HCT116 (cell line): ENCODE data around the gene ANKRD22. TPM values are rescaled to one million over a fixed set of nuclear protein-coding genes. Genes with fewer than 3 reads are reported as not detected.

ENCODE experiments used
- ATAC-seq: fragments of 200-7000 bp; cut with Tn5 transposase; 2 replicates; pipeline ENCODE4 v1.9.1; 2020; ENCODE audit warnings: mild to moderate bottlenecking, moderate library complexity
- BruUV-seq: library from RNA; stranded (reverse); fragments of 400-500 nt; replicated peaks from 2 replicates; lab custom pipeline; 2021; lab: Mats Ljungman, UMichigan
- CTCF ChIA-PET: fragments of 300-600 bp; sonication (Branson Sonifier 250); formaldehyde crosslinking; loops from one replicate; lab custom pipeline; 2021; ENCODE audit warnings: antibody characterized with exemption; lab: Charles Lee
- POLR2A ChIA-PET: fragments of 300-600, 350-600 bp; sonication (Branson Sonifier 250); formaldehyde crosslinking; loops from one replicate; lab custom pipeline; 2021; ENCODE audit warnings: antibody characterized with exemption; lab: Charles Lee
- RAD21 ChIA-PET, 2 experiments: fragments of 300-600 bp; sonication (Branson Sonifier 250); formaldehyde crosslinking; loops; one replicate each; lab custom pipeline; 2023; ENCODE audit warnings: low total read pairs in 2 of 2; ENCODE audit not compliant: uncharacterized antibody in 2 of 2, unreplicated experiment in 2 of 2, low non-redundant PET in 1 of 2; lab: Charles Lee
- DNase-seq: peaks from one replicate; pipeline ENCODE4 v3.0.0-alpha.2; 2010; ENCODE audit warnings: low read depth, low spot score
- H2AFZ ChIP-seq: fragments of 200-600 bp; shearing (Covaris generic), sonication (generic); 2 replicates; pipeline ENCODE4 v1.6.1; 2017; ENCODE audit warnings: low read depth, mixed run types, mixed read lengths, antibody characterized with exemption, low read length; ENCODE audit not compliant: poor library complexity, severe bottlenecking
- H3K27ac ChIP-seq: 2 replicates; pipeline ENCODE4 v1.5.1; 2012; ENCODE audit warnings: low read depth, low read length
- H3K27me3 ChIP-seq: fragments of 200-600 bp; sonication (generic); 2 replicates; pipeline ENCODE4 v1.6.1; 2016; ENCODE audit warnings: mixed run types, low read length, mixed read lengths; ENCODE audit not compliant: insufficient read depth
- H3K36me3 ChIP-seq, 2 experiments: fragments of 200-500 bp in 1 of 2; fragments of 200-600 bp in 1 of 2; sonication (Bioruptor generic) in 1 of 2; sonication (generic) in 1 of 2; 2 replicates each; pipeline versions ENCODE4 v1.5.1 to v1.6.1; 2014 to 2016; ENCODE audit warnings: low read length in 2 of 2, inconsistent platforms in 1 of 2, mixed read lengths in 1 of 2, mixed run types in 1 of 2; ENCODE audit not compliant: insufficient read depth in 2 of 2, control insufficient read depth in 1 of 2
- H3K4me1 ChIP-seq, 2 experiments: fragments of 200-600 bp in 1 of 2; sonication (generic) in 1 of 2; 2 replicates each; pipeline versions ENCODE4 v1.5.1 to v1.6.1; 2012 to 2017; ENCODE audit warnings: low read length in 2 of 2, inconsistent platforms in 1 of 2, mild to moderate bottlenecking in 1 of 2, mixed read lengths in 1 of 2, mixed run types in 1 of 2, moderate library complexity in 1 of 2; ENCODE audit not compliant: insufficient read depth in 2 of 2, control insufficient read depth in 1 of 2
- H3K4me2 ChIP-seq: fragments of 200-600 bp; sonication (generic); 2 replicates; pipeline ENCODE4 v1.6.1; 2017; ENCODE audit warnings: mixed run types, low read length, mixed read lengths
- H3K4me3 ChIP-seq, 2 experiments: fragments of 200-600 bp in 1 of 2; sonication (generic) in 1 of 2; replicated peaks in 1 of 2; 2 replicates each; pipeline ENCODE4 v1.5.1; 2011 to 2016; ENCODE audit warnings: low read length in 2 of 2, control low read depth in 1 of 2, low read depth in 1 of 2, mild to moderate bottlenecking in 1 of 2, mixed read lengths in 1 of 2, mixed run types in 1 of 2
- H3K79me2 ChIP-seq: fragments of 200-600 bp; sonication (generic); 2 replicates; pipeline ENCODE4 v1.6.1; 2017; ENCODE audit warnings: mild to moderate bottlenecking, mixed run types, low read length, moderate library complexity, mixed read lengths; ENCODE audit not compliant: insufficient read depth
- H3K9ac ChIP-seq: fragments of 200-600 bp; sonication (generic); 2 replicates; pipeline ENCODE4 v1.6.1; 2016; ENCODE audit warnings: low read length, mixed read lengths
- H3K9me2 ChIP-seq: fragments of 200-600 bp; sonication (generic), shearing (Covaris generic); 2 replicates; pipeline ENCODE4 v1.6.1; 2017; ENCODE audit warnings: mixed run types, mild to moderate bottlenecking, moderate library complexity; ENCODE audit not compliant: insufficient read depth
- H3K9me3 ChIP-seq, 2 experiments: fragments of 200-500 bp in 1 of 2; fragments of 200-600 bp in 1 of 2; sonication (Bioruptor generic) in 1 of 2; sonication (generic) in 1 of 2; 2 replicates each; pipeline ENCODE4 v1.6.1; 2014 to 2017; ENCODE audit warnings: low read length in 2 of 2, mixed read lengths in 2 of 2, inconsistent platforms in 1 of 2, low read depth in 1 of 2, mild to moderate bottlenecking in 1 of 2, mixed run types in 1 of 2, moderate library complexity in 1 of 2; ENCODE audit not compliant: control insufficient read depth in 1 of 2, insufficient read depth in 1 of 2
- H4K20me1 ChIP-seq: fragments of 200-600 bp; sonication (generic), shearing (Covaris generic); 2 replicates; pipeline ENCODE4 v1.6.1; 2017; ENCODE audit warnings: mixed run types, mild to moderate bottlenecking, moderate library complexity; ENCODE audit not compliant: insufficient read depth
- CBX3 ChIP-seq: IDR thresholded peaks from 2 replicates; pipeline ENCODE4 v1.6.1; 2012; ENCODE audit warnings: low read depth
- EZH2 ChIP-seq: fragments of 200-600 bp; sonication (generic); IDR thresholded peaks from 2 replicates; pipeline ENCODE4 v1.6.1; 2017; ENCODE audit warnings: antibody characterized with exemption, mixed run types
- RAD21 ChIP-seq: IDR thresholded peaks from 2 replicates; pipeline ENCODE4 v1.6.1; 2012; ENCODE audit warnings: low read depth, mild to moderate bottlenecking
- SIN3A ChIP-seq: IDR thresholded peaks from 2 replicates; pipeline ENCODE4 v1.6.1; 2012; ENCODE audit warnings: low read depth
- TCF7L2 ChIP-seq: IDR thresholded peaks from 2 replicates; pipeline ENCODE4 v1.7.0; 2011; ENCODE audit warnings: borderline replicate concordance, inconsistent platforms; ENCODE audit not compliant: insufficient read depth, insufficient read length; ENCODE audit errors: extremely low read depth
- YY1 ChIP-seq: IDR thresholded peaks from 2 replicates; pipeline ENCODE4 v1.6.1; 2011; ENCODE audit warnings: low read length, low read depth, moderate library complexity, mild to moderate bottlenecking; ENCODE audit not compliant: insufficient replicate concordance; ENCODE audit errors: extremely low read depth
- ZFX ChIP-seq: fragments of 450-650 bp; IDR thresholded peaks from 2 replicates; pipeline ENCODE4 v1.6.1; 2017
- ZNF274 ChIP-seq: fragments of 200-500 bp; sonication (Bioruptor generic); IDR thresholded peaks from 2 replicates; pipeline ENCODE4 v1.6.1; 2014; ENCODE audit warnings: mild to moderate bottlenecking, low read depth, low read length, inconsistent platforms
- intact Hi-C: fragments of 100-400 bp; cut with micrococcal nuclease; formaldehyde crosslinking; loops from 2 replicates; pipeline ENCODE4 v1.10.0; 2022
- total RNA-seq: library from RNA; stranded (reverse); gene quantifications from one replicate; pipeline ENCODE4 v1.2.1, GENCODE V29; 2021; ENCODE audit not compliant: unreplicated experiment
- TF ChIP-seq, protein P1 (sequence below): IDR thresholded peaks from 2 replicates; pipeline ENCODE4 v1.6.1; 2012
- TF ChIP-seq, protein P2 (sequence below), 3 experiments: fragments of 200-600 bp in 1 of 3; sonication (generic) in 1 of 3; IDR thresholded peaks in 2 of 3; conservative IDR thresholded peaks in 1 of 3; 2 replicates each; pipeline ENCODE4 v1.5.1; 2012 to 2017; ENCODE audit warnings: low read depth in 2 of 3, low read length in 2 of 3, antibody characterized with exemption in 1 of 3, borderline replicate concordance in 1 of 3, control low read depth in 1 of 3, mild to moderate bottlenecking in 1 of 3, mixed read lengths in 1 of 3, mixed run types in 1 of 3, moderate library complexity in 1 of 3; ENCODE audit not compliant: insufficient read depth in 1 of 3

Gene ANKRD22
- total RNA-seq, 1 experiment from 2014 or later = 2.3 TPM

- Histone ChIP-seq H3K9me3 (no peaks in the 10 kb centered on the region), H3K9ac (no peak overlapping the region), H3K27ac (no peak overlapping the region), H4K20me1 (no peaks in the 10 kb centered on the region), H2AFZ (peak overlapping the region; percentile 2), H3K36me3 (no peaks in the 10 kb centered on the region), H3K4me1 (peaks cover 6 to 10% of the 10 kb centered on the region in 2 experiments; a peak in 3 of 4 replicates), H3K4me2 (no peak overlapping the region), H3K4me3 (no peak overlapping the region), H3K9me2 (no peaks in the 10 kb centered on the region), H3K79me2 (no peaks in the 10 kb centered on the region), H3K27me3 (no peaks in the 10 kb centered on the region)
- intact Hi-C loops = loop anchor here (5.0 kb wide), 2 partner anchors 105 to 225 kb away; no protein-coding TSS in a partner anchor
- POLR2A ChIA-PET = no interaction called here
- DNase-seq (peak; percentile 32), ATAC-seq (peak; percentile 94)
- RAD21 ChIA-PET = no interaction called here
- CTCF ChIA-PET = interaction anchor here (1.8 kb wide), 1 partner anchor 227 kb away, joined by 5 read pairs; no protein-coding TSS in a partner anchor
- TF ChIP-seq ZFX (no peak), TCF7L2 (no peak), SIN3A (no peak), ZNF274 (no peak), YY1 (no peak), CBX3 (no peak), RAD21 (peak; percentile 57), EZH2 (no peak)
- TF ChIP-seq, protein P1, sequence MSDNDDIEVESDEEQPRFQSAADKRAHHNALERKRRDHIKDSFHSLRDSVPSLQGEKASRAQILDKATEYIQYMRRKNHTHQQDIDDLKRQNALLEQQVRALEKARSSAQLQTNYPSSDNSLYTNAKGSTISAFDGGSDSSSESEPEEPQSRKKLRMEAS = no peak
- TF ChIP-seq, protein P2, sequence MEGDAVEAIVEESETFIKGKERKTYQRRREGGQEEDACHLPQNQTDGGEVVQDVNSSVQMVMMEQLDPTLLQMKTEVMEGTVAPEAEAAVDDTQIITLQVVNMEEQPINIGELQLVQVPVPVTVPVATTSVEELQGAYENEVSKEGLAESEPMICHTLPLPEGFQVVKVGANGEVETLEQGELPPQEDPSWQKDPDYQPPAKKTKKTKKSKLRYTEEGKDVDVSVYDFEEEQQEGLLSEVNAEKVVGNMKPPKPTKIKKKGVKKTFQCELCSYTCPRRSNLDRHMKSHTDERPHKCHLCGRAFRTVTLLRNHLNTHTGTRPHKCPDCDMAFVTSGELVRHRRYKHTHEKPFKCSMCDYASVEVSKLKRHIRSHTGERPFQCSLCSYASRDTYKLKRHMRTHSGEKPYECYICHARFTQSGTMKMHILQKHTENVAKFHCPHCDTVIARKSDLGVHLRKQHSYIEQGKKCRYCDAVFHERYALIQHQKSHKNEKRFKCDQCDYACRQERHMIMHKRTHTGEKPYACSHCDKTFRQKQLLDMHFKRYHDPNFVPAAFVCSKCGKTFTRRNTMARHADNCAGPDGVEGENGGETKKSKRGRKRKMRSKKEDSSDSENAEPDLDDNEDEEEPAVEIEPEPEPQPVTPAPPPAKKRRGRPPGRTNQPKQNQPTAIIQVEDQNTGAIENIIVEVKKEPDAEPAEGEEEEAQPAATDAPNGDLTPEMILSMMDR (IDR thresholded peaks at IDR 0.05 in 2 of 3, conservative IDR thresholded peaks at IDR 0.05 in 1 of 3; ENCODE audit: borderline replicate concordance in 1 of 3, insufficient read depth in 1 of 3, low read depth in 2 of 3, low read length in 2 of 3) = peak; percentile 66 to 77 (median 77)
- BruUV-seq = no TSS peak
Measured at GRCh38 chr10:88791924-88792323, 59.7 kb downstream of the ANKRD22 start.
